B cell (primary cell): ENCODE results near the gene FBXO3. TPM values are rescaled to one million over a fixed set of nuclear protein-coding genes. Genes with fewer than 3 reads are reported as not detected.

Experiments
- ATAC-seq: fragments of 200-7000 bp; cut with Tn5 transposase; one replicate; pipeline ENCODE4 v1.10.0; 2021; ENCODE audit warnings: low read depth, mild to moderate bottlenecking, moderate number of reproducible peaks, moderate library complexity
- CTCF ChIA-PET: fragments of 350-600 bp; sonication (Branson Sonifier 250); formaldehyde crosslinking; loops from one replicate; lab custom pipeline; 2021; ENCODE audit warnings: antibody characterized with exemption, inconsistent platforms; lab: Charles Lee
- POLR2A ChIA-PET: fragments of 350-600 bp; sonication (Branson Sonifier 250); formaldehyde crosslinking; loops from one replicate; lab custom pipeline; 2021; ENCODE audit warnings: antibody characterized with exemption; lab: Charles Lee
- DNase-seq: peaks from one replicate; pipeline ENCODE4 v3.0.0; 2013
- H2AFZ ChIP-seq: 2 replicates; pipeline ENCODE4 v1.6.1; 2012; ENCODE audit warnings: mild to moderate bottlenecking, low read depth, low read length; ENCODE audit not compliant: insufficient read depth, poor library complexity, severe bottlenecking
- H3K27ac ChIP-seq, 2 donors: 1 replicate in 1 of 2; 2 replicates in 1 of 2; pipeline ENCODE4 v1.5.1; 2012 to 2013; ENCODE audit warnings: low read length in 2 of 2, mild to moderate bottlenecking in 2 of 2, moderate library complexity in 1 of 2
- H3K27me3 ChIP-seq, 4 experiments: fragments of 200-600 bp in 1 of 4; sonication (generic) in 1 of 4; replicated peaks in 1 of 4; 1 replicate in 2 of 4; 2 replicates in 2 of 4; pipeline versions ENCODE4 v1.6.1 to v1.7.0; 2013 to 2016; ENCODE audit warnings: low read length in 3 of 4, mild to moderate bottlenecking in 2 of 4, mixed read lengths in 1 of 4, moderate library complexity in 1 of 4; ENCODE audit not compliant: insufficient read depth in 4 of 4, control insufficient read depth in 3 of 4; ENCODE audit errors: control extremely low read depth in 1 of 4
- H3K36me3 ChIP-seq, 2 experiments: replicated peaks in 1 of 2; 1 replicate in 1 of 2; 2 replicates in 1 of 2; pipeline versions ENCODE4 v1.6.1 to v1.7.1; 2013; ENCODE audit warnings: low read length in 1 of 2; ENCODE audit not compliant: insufficient read depth in 2 of 2, control insufficient read depth in 1 of 2; ENCODE audit errors: control extremely low read depth in 1 of 2, extremely low read depth in 1 of 2
- H3K4me1 ChIP-seq, 2 donors: fragments of 200-600 bp in 1 of 2; sonication (generic) in 1 of 2; 1 replicate in 1 of 2; 2 replicates in 1 of 2; pipeline versions ENCODE4 v1.5.1 to v1.6.1; 2013 to 2017; ENCODE audit warnings: low read length in 2 of 2; ENCODE audit not compliant: control insufficient read depth in 2 of 2, insufficient read depth in 2 of 2
- H3K4me2 ChIP-seq: replicated peaks from 2 replicates; pipeline ENCODE3; 2012; ENCODE audit warnings: mild to moderate bottlenecking, low read depth, low read length; ENCODE audit not compliant: poor library complexity, severe bottlenecking
- H3K4me3 ChIP-seq, 5 experiments: fragments of 200-600 bp in 1 of 5; sonication (generic) in 1 of 5; 1 replicate in 3 of 5; 2 replicates in 2 of 5; pipeline versions ENCODE4 v1.5.1 to v1.7.0; 2011 to 2016; ENCODE audit warnings: low read length in 4 of 5, mild to moderate bottlenecking in 4 of 5, low read depth in 2 of 5, control low read depth in 1 of 5, moderate library complexity in 1 of 5; ENCODE audit not compliant: insufficient read depth in 1 of 5; ENCODE audit errors: control extremely low read depth in 1 of 5, extremely low read depth in 1 of 5
- H3K79me2 ChIP-seq: fragments of 200-600 bp; sonication (generic); one replicate; pipeline ENCODE4 v1.6.0; 2016; ENCODE audit warnings: low read length; ENCODE audit not compliant: control insufficient read depth, insufficient read depth
- H3K9ac ChIP-seq: fragments of 200-600 bp; sonication (generic); 2 replicates; pipeline ENCODE4 v1.6.1; 2017; ENCODE audit warnings: mild to moderate bottlenecking, low read length, moderate library complexity
- H3K9me3 ChIP-seq, 3 donors: one replicate each; pipeline versions ENCODE4 v1.6.1 to v1.7.1; 2013; ENCODE audit warnings: low read length in 2 of 3; ENCODE audit not compliant: control insufficient read depth in 2 of 3, insufficient read depth in 1 of 3; ENCODE audit errors: control extremely low read depth in 1 of 3
- H4K20me1 ChIP-seq: 2 replicates; pipeline ENCODE4 v1.6.0; 2012; ENCODE audit warnings: mild to moderate bottlenecking, low read length; ENCODE audit not compliant: insufficient read depth, control insufficient read depth, poor library complexity, severe bottlenecking
- H3K27ac Mint-ChIP-seq: one replicate; pipeline ENCODE4 v1.8.0; 2021; ENCODE audit warnings: mixed read lengths
- H3K27me3 Mint-ChIP-seq: one replicate; pipeline ENCODE4 v1.8.0; 2021; ENCODE audit warnings: mixed read lengths
- H3K4me1 Mint-ChIP-seq: one replicate; pipeline ENCODE4 v1.8.0; 2021; ENCODE audit warnings: mixed read lengths
- H3K4me3 Mint-ChIP-seq: one replicate; pipeline ENCODE4 v1.8.0; 2021; ENCODE audit warnings: mixed read lengths
- H3K9me3 Mint-ChIP-seq: one replicate; pipeline ENCODE4 v1.8.0; 2022; ENCODE audit warnings: mixed read lengths; ENCODE audit not compliant: insufficient read depth
- EZH2 ChIP-seq: IDR thresholded peaks from 2 replicates; pipeline ENCODE4 v1.6.1; 2012; ENCODE audit warnings: borderline replicate concordance, low read depth, mild to moderate bottlenecking, moderate library complexity, low read length; ENCODE audit not compliant: insufficient read depth, poor library complexity, severe bottlenecking
- WGBS: methylation state at CpG from one replicate; pipeline ENCODE4 v1.1.5; 2013; ENCODE audit warnings: missing lambda C conversion rate; ENCODE audit not compliant: insufficient coverage; 5-methylcytosine and 5-hydroxymethylcytosine counted together
- intact Hi-C: fragments of 100-400 bp; cut with micrococcal nuclease; formaldehyde crosslinking; loops from one replicate; pipeline ENCODE4 v1.10.0; 2022
- polyA plus RNA-seq: library from polyadenylated mRNA; depleted of rRNA; stranded (reverse); fragments of >200 nt; gene quantifications from 2 replicates; pipeline ENCODE4 v1.2.3, GENCODE V29; 2012
- total RNA-seq, 2 donors: library from RNA; stranded (reverse); fragments of 120-200 nt in 1 of 2; gene quantifications; 1 replicate in 1 of 2; 2 replicates in 1 of 2; pipeline versions ENCODE4 v1.2.3 to v1.2.4, GENCODE V29; 2013 to 2022
- TF ChIP-seq, protein P1 (sequence below): fragments of 200-600 bp; IDR thresholded peaks from one replicate; pipeline ENCODE4 v1.8.0; 2022; ENCODE audit warnings: antibody characterized with exemption, mild to moderate bottlenecking

The FBXO3 gene
- total and polyA plus RNA-seq, 2 donors (not counting 1 experiment from before 2014, with no cell fraction given): 16.8 to 34.3 TPM

GRCh38 chr11:33698921-33699320 lies 75.4 kb downstream of the FBXO3 start:
- peaks cover 0 to 4% (median 0%) of the 10 kb centered on the region in 3 donors for H3K9me3 ChIP-seq
- H2AFZ ChIP-seq: no peak overlapping the region
- no peak for ATAC-seq
- TF ChIP-seq EZH2: no peak
- TF ChIP-seq, protein P1, sequence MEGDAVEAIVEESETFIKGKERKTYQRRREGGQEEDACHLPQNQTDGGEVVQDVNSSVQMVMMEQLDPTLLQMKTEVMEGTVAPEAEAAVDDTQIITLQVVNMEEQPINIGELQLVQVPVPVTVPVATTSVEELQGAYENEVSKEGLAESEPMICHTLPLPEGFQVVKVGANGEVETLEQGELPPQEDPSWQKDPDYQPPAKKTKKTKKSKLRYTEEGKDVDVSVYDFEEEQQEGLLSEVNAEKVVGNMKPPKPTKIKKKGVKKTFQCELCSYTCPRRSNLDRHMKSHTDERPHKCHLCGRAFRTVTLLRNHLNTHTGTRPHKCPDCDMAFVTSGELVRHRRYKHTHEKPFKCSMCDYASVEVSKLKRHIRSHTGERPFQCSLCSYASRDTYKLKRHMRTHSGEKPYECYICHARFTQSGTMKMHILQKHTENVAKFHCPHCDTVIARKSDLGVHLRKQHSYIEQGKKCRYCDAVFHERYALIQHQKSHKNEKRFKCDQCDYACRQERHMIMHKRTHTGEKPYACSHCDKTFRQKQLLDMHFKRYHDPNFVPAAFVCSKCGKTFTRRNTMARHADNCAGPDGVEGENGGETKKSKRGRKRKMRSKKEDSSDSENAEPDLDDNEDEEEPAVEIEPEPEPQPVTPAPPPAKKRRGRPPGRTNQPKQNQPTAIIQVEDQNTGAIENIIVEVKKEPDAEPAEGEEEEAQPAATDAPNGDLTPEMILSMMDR: no peak
- H3K4me3 ChIP-seq: no peak overlapping the region
- no peaks in the 10 kb centered on the region for H4K20me1 ChIP-seq
- Mint-ChIP-seq H3K27me3 (peaks cover 5% of the 10 kb centered on the region), H3K27ac (no peak overlapping the region), H3K9me3 (no peaks in the 10 kb centered on the region), H3K4me3 (peak overlapping the region; percentile 80), H3K4me1 (peaks cover 17% of the 10 kb centered on the region)
- peaks cover 0 to 24% (median 4%) of the 10 kb centered on the region in 4 experiments for H3K27me3 ChIP-seq
- no peak for DNase-seq
- H3K27ac ChIP-seq: no peak overlapping the region
- ChIA-PET CTCF (no interaction called here), POLR2A (no interaction called here)
- H3K9ac ChIP-seq: no peak overlapping the region
- intact Hi-C loops: no loop called here
- no peaks in the 10 kb centered on the region for H3K79me2 ChIP-seq
- peaks cover 6 to 16% of the 10 kb centered on the region in 2 donors for H3K4me1 ChIP-seq
- WGBS: 100% methylated on average over 2 of the region's 5 CpGs
- H3K4me2 ChIP-seq: no peak overlapping the region
- no peaks in the 10 kb centered on the region for H3K36me3 ChIP-seq

GRCh38 chr11:33697997-33698396 lies 76.3 kb downstream of the FBXO3 start:
- CTCF ChIA-PET: interaction anchor here (0.8 kb wide), 1 partner anchor 45 kb away, joined by 3 read pairs; no protein-coding TSS in a partner anchor
- H3K4me1 Mint-ChIP-seq: peaks cover 17% of the 10 kb centered on the region
- POLR2A ChIA-PET: no interaction called here
- H3K27ac ChIP-seq: no peak overlapping the region
- no peaks in the 10 kb centered on the region for H4K20me1 ChIP-seq
- no peaks in the 10 kb centered on the region for H3K9me3 Mint-ChIP-seq
- no peak for DNase-seq
- peaks cover 6 to 16% of the 10 kb centered on the region in 2 donors for H3K4me1 ChIP-seq
- peaks cover 0 to 24% (median 4%) of the 10 kb centered on the region in 4 experiments for H3K27me3 ChIP-seq
- no peak overlapping the region for H2AFZ ChIP-seq
- H3K27ac Mint-ChIP-seq: no peak overlapping the region
- no peaks in the 10 kb centered on the region for H3K36me3 ChIP-seq
- peaks cover 8% of the 10 kb centered on the region for H3K27me3 Mint-ChIP-seq
- ATAC-seq: no peak
- intact Hi-C loops: no loop called here
- no peak overlapping the region for H3K4me2 ChIP-seq
- 100% methylated on average over 2 of the region's 3 CpGs for WGBS
- no peak for TF ChIP-seq EZH2
- TF ChIP-seq, protein P1: no peak
- no peak overlapping the region for H3K4me3 ChIP-seq
- H3K4me3 Mint-ChIP-seq: no peak overlapping the region
- peaks cover 0 to 4% (median 0%) of the 10 kb centered on the region in 3 donors for H3K9me3 ChIP-seq
- no peak overlapping the region for H3K9ac ChIP-seq
- H3K79me2 ChIP-seq: no peaks in the 10 kb centered on the region
